Activated B cell treated with CpG ODN at 0.5 μM for 24 hours (primary cell): ENCODE results near the gene GIMAP4. TPM values are rescaled to one million over a fixed set of nuclear protein-coding genes. Genes with fewer than 3 reads are reported as not detected.

Source experiments
- ATAC-seq: fragments of 200-7000 bp; cut with Tn5 transposase; one replicate; pipeline ENCODE4 v1.10.0; 2021; ENCODE audit warnings: low read depth, mild to moderate bottlenecking, moderate library complexity
- CTCF ChIA-PET: fragments of 350-600 bp; sonication (Branson Sonifier 250); formaldehyde crosslinking; loops from one replicate; lab custom pipeline; 2021; ENCODE audit warnings: antibody characterized with exemption; lab: Charles Lee
- POLR2A ChIA-PET: fragments of 350-600 bp; sonication (Branson Sonifier 250); formaldehyde crosslinking; loops from one replicate; lab custom pipeline; 2021; ENCODE audit warnings: antibody characterized with exemption; lab: Charles Lee
- DNase-seq: peaks from one replicate; pipeline ENCODE4 v3.0.0; 2022
- H3K27ac Mint-ChIP-seq: one replicate; pipeline ENCODE4 v1.8.0; 2020; ENCODE audit warnings: mixed read lengths
- H3K27me3 Mint-ChIP-seq: one replicate; pipeline ENCODE4 v1.8.0; 2021; ENCODE audit warnings: mixed read lengths
- H3K36me3 Mint-ChIP-seq: one replicate; pipeline ENCODE4 v1.8.0; 2021; ENCODE audit warnings: low read depth, mixed read lengths
- H3K4me1 Mint-ChIP-seq: one replicate; pipeline ENCODE4 v1.8.0; 2021; ENCODE audit warnings: mixed read lengths
- H3K4me3 Mint-ChIP-seq: one replicate; pipeline ENCODE4 v1.8.0; 2020; ENCODE audit warnings: mild to moderate bottlenecking, mixed read lengths
- H3K9me3 Mint-ChIP-seq: one replicate; pipeline ENCODE4 v1.8.0; 2020; ENCODE audit warnings: mixed read lengths
- intact Hi-C: fragments of 100-400 bp; cut with micrococcal nuclease; formaldehyde crosslinking; loops from one replicate; pipeline ENCODE4 v1.15.1; 2024
- total RNA-seq: library from RNA; stranded (reverse); gene quantifications from 2 replicates; pipeline ENCODE4 v1.2.3, GENCODE V29; 2022
- TF ChIP-seq, protein P1 (sequence below): fragments of 200-600 bp; IDR thresholded peaks from one replicate; pipeline ENCODE4 v1.8.0; 2022; ENCODE audit warnings: antibody characterized with exemption, mild to moderate bottlenecking

Gene GIMAP4
- total RNA-seq, 1 donor from 2014 or later, result 0.40 TPM

GRCh38 chr7:150531704-150532103 lies 35.5 kb upstream of the GIMAP4 start:
- peaks cover 16% of the 10 kb centered on the region for H3K27me3 Mint-ChIP-seq
- H3K27ac Mint-ChIP-seq, result no peak overlapping the region
- H3K4me1 Mint-ChIP-seq, result no peaks in the 10 kb centered on the region
- intact Hi-C loops, result no loop called here
- DNase-seq (no peak), ATAC-seq (no peak)
- CTCF ChIA-PET, result no interaction called here
- H3K9me3 Mint-ChIP-seq, result peaks cover 32% of the 10 kb centered on the region
- no peaks in the 10 kb centered on the region for H3K36me3 Mint-ChIP-seq
- POLR2A ChIA-PET, result no interaction called here
- TF ChIP-seq, protein P1, sequence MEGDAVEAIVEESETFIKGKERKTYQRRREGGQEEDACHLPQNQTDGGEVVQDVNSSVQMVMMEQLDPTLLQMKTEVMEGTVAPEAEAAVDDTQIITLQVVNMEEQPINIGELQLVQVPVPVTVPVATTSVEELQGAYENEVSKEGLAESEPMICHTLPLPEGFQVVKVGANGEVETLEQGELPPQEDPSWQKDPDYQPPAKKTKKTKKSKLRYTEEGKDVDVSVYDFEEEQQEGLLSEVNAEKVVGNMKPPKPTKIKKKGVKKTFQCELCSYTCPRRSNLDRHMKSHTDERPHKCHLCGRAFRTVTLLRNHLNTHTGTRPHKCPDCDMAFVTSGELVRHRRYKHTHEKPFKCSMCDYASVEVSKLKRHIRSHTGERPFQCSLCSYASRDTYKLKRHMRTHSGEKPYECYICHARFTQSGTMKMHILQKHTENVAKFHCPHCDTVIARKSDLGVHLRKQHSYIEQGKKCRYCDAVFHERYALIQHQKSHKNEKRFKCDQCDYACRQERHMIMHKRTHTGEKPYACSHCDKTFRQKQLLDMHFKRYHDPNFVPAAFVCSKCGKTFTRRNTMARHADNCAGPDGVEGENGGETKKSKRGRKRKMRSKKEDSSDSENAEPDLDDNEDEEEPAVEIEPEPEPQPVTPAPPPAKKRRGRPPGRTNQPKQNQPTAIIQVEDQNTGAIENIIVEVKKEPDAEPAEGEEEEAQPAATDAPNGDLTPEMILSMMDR, result no peak
- no peak overlapping the region for H3K4me3 Mint-ChIP-seq

DNA sequence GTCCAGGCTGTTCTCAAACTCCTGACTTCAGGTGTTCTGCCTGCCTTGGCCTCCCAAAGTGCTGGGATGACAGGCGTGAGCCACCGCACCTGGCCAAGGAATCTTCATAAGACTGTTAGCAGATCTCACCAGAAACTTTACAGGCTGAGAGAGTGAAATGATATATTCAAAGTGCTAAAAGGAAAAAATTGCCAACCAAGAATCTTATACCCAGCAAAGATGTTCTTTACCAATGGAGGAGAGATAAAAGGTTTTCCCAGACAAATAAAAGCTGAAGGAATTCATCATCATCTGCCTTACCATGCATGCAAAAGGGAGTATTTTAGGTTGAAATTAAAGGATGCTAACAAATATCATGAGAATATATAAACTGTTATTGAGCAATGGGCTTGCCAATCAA lies 28.9 kb upstream of the GIMAP4 start:
- no peak for ATAC-seq
- no peak for DNase-seq
- peaks cover 2% of the 10 kb centered on the region for H3K27me3 Mint-ChIP-seq
- CTCF ChIA-PET, result no interaction called here
- intact Hi-C loops, result no loop called here
- POLR2A ChIA-PET, result no interaction called here
- H3K4me3 Mint-ChIP-seq, result no peak overlapping the region
- TF ChIP-seq, protein P1, result no peak
- no peak overlapping the region for H3K27ac Mint-ChIP-seq
- no peaks in the 10 kb centered on the region for H3K4me1 Mint-ChIP-seq
- H3K36me3 Mint-ChIP-seq, result peaks cover 2% of the 10 kb centered on the region
- peaks cover 29% of the 10 kb centered on the region for H3K9me3 Mint-ChIP-seq

DNA sequence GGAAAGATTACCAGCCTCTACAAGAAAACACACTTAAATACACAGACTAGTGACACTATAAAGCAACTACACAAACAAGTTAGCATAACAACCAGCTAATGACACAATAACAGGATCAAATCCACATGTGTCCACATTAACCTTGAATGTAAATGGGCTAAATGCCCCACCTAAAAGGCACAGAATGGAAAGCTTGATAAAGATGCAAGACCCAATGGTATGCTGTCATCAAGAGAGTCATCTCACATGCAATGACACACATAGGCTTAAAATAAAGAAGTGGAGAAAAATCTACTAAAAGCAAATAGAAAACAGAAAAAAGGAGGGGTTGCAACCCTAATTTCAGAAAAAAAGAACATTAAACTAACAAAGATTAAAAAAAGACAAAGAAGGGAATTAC lies 14.0 kb upstream of the GIMAP4 start:
- H3K36me3 Mint-ChIP-seq, result no peaks in the 10 kb centered on the region
- TF ChIP-seq, protein P1, result no peak
- H3K4me3 Mint-ChIP-seq, result no peak overlapping the region
- no peak overlapping the region for H3K27ac Mint-ChIP-seq
- no peak for DNase-seq
- H3K27me3 Mint-ChIP-seq, result peaks cover 12% of the 10 kb centered on the region
- H3K9me3 Mint-ChIP-seq, result peaks cover 31% of the 10 kb centered on the region
- H3K4me1 Mint-ChIP-seq, result no peaks in the 10 kb centered on the region
- POLR2A ChIA-PET, result no interaction called here
- intact Hi-C loops, result no loop called here
- CTCF ChIA-PET, result no interaction called here
- no peak for ATAC-seq

DNA sequence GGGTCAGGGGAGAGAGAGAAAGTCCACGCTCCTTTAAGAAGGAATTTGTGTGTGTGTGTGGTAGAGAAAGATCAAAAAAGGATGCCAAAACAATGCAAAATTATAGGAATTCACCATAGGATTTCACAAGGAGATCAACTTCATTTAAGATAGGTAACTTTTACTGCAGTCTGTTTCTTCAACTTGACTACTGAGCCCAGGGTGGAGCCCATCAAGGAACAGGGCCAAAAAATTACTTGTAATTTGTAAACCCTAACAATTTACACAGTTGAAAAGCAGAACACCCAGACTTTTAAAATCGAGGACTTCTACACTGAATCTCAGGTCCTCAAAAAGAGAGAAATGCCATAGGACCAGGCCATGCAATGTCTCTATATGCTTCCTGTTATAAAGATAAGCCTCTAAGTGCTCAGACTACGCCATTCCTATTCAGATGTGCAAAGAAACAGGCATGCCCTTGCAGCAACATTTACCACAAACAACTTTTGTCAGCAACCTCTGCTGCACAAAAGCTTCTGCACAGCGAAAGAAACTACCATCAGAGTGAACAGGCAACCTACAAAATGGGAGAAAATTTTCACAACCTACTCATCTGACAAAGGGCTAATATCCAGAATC lies 10.6 kb upstream of the GIMAP4 start:
- Mint-ChIP-seq H3K4me1 (no peaks in the 10 kb centered on the region), H3K4me3 (no peak overlapping the region), H3K9me3 (peaks cover 47% of the 10 kb centered on the region), H3K27ac (no peak overlapping the region), H3K27me3 (peaks cover 12% of the 10 kb centered on the region), H3K36me3 (no peaks in the 10 kb centered on the region)
- no peak for ATAC-seq
- no peak for DNase-seq
- POLR2A ChIA-PET, result no interaction called here
- intact Hi-C loops, result no loop called here
- TF ChIP-seq, protein P1, result no peak
- CTCF ChIA-PET, result no interaction called here

DNA sequence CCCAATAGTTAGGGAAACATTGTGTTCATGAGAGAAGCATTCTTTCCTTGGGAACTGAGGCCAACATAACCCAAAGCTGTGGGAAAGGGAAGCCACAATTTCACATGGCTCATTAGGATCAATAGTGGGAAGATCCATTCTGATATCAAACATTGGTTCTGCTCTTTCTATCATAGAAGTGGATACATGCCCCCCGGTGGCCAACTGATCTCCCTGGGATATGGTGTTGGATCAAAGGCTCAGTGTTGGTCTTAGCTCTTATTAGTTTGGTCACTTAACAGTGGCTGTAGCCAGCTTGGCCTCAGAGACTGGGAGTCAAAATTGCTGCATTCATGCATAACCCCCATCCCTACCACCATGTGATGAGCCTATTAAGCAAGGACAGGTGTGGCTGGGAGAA lies 6.7 kb upstream of the GIMAP4 start:
- ChIA-PET POLR2A (no interaction called here), CTCF (no interaction called here)
- no peak for DNase-seq
- no peak overlapping the region for H3K27ac Mint-ChIP-seq
- intact Hi-C loops, result no loop called here
- H3K36me3 Mint-ChIP-seq, result no peaks in the 10 kb centered on the region
- H3K27me3 Mint-ChIP-seq, result no peaks in the 10 kb centered on the region
- TF ChIP-seq, protein P1, result no peak
- no peaks in the 10 kb centered on the region for H3K4me1 Mint-ChIP-seq
- ATAC-seq, result no peak
- H3K9me3 Mint-ChIP-seq, result peaks cover 26% of the 10 kb centered on the region
- no peak overlapping the region for H3K4me3 Mint-ChIP-seq
